GM19468 (cell line): Measurements from ENCODE around the gene CEACAM21.

Source experiments
- ATAC-seq: cut with Tn5 transposase; IDR thresholded peaks from one replicate; pipeline ENCODE4 v1.9.1; 2021; ENCODE audit warnings: mild to moderate bottlenecking, moderate library complexity, moderate number of reproducible peaks; ENCODE audit not compliant: unreplicated experiment; ENCODE audit errors: extremely low read depth

CEACAM21 gene

DNA sequence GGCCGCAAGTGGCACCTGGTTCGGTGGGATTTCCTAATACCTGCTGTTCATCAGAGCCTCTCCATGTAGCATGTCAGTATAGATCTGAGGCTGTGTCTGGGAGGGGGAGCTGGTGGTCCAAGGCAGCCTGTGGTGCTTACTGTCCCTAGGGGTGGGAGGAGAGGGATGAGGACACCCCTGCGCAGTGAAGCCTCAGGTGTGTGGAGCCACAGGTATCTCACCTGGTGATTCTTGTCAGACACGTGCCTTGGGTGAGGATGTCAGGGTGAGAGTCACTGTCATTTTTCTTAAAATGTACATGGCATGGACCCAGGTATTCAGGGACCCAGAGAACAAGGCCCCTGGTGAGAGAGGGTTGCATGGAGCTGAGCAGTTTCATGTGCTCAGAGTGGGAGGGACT lies 39.2 kb downstream of the CEACAM21 start:
- no peak for ATAC-seq

DNA sequence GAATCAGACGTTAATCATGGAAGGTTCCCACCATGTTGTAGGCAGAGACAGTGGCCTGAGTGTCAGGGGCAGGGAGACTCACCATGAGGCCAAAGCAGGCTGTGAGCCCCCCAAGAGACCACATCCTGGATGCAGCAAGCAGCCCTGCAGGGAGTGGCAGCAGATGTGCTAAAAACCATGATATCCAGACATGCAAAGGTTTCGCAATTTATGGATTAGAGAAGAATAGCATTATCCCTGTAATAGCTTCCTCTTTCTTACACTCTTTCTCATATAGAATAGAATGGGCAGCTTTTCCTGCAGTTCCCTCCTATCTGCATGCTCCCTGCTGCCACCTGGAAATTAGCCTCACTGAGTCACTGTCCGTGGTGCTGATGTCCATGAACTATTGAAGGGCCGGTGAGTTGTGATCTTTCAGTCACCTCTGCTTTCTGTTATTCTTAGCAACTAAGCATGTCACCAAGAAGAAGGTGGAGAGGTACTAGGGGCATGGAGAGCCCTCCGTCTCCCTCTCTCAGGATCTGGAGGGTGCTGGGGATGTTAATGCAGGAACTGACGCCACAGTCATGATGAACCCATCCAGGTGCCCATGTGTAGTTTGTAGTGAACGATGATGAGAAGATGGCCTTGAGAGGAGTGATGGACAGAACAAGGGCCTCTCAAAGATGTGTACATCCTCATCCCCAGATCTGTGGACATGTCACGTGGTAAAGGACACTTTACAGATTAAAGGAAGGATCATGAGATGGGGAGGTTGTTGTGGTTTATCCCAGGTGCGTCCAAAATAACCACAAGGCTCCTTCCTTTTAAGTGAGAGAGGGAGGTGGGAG lies 41.0 kb downstream of the CEACAM21 start:
- no peak for ATAC-seq

GRCh38 chr19:41617941-41618730 lies 42.2 kb downstream of the CEACAM21 start:
- no peak for ATAC-seq

GRCh38 chr19:41619018-41619556 lies 43.1 kb downstream of the CEACAM21 start:
- ATAC-seq = no peak

- ATAC-seq = no peak
Measured at GRCh38 chr19:41620171-41620570, 44.2 kb downstream of the CEACAM21 start.

- ATAC-seq = no peak
Measured at GRCh38 chr19:41621226-41621625, 45.3 kb downstream of the CEACAM21 start.

DNA sequence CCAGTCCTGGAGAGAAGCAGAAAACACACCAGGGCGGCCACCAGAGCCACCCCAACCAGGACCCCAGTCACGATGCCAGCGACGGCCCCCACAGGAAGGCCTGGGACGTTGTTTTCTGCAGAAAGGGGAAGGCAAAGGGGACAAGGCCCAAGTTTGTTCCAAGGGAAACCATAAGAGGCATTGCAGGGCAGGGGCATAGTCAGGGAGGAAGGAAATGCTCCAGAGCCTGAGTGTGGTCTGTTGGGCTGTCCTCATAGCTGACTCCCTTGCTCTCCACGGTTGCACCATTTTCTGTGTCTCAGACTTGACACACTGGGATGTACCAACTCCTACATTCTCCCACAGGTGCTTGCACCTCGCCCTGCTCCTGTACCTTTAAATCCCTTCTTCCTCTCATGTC lies 45.7 kb downstream of the CEACAM21 start:
- no peak for ATAC-seq

GRCh38 chr19:41623360-41623759 lies 47.4 kb downstream of the CEACAM21 start:
- ATAC-seq = no peak

DNA sequence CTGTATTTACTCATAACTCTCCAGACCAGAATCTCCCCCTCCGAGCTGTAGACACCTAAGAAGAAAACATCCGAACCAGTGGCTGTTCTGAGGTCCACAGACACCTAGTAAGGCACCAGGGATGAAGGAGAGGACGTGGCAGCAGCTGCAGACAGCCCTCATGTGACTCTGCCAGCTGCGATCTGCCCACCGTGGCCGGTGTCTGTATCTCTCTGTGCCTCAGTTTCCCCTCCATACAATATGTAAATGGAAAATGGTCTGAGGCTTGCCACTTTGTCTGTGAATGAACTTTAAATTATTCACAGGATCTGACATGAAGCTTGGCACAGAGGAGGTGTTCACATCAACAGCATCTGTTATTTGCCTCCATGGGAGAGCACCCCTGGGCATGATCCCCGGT lies 48.5 kb downstream of the CEACAM21 start:
- no peak for ATAC-seq

GRCh38 chr19:41624937-41625336 lies 49.0 kb downstream of the CEACAM21 start:
- no peak for ATAC-seq

- ATAC-seq = no peak
Measured at GRCh38 chr19:41626278-41626677, 50.3 kb downstream of the CEACAM21 start.

DNA sequence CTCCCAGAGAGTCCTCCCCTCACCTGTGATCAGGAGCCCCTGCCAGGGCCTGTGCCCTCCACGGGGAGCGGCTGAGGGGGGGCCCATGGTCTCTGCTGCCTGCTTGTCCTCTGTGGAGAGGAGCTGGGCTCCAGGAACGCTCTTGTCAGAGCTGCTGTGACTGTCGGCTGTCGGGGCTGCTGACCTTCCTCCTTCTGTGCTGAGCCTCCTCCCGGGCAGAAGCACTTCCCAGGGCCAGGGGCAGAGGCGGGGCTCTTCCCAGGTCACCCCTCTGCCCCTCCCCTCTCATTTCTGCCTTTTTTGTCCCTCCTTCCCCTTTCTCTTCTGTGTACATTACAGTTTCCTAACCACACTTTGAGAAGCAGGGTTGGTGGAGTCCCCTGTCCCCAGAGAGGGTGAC lies 50.9 kb downstream of the CEACAM21 start, which contains the start of gene CEACAM4:
Gene CEACAM4 (minus strand): TSS at position 198 of the 400 bp plus-strand sequence. CDS start 111 bp downstream, at position 87.
- no peak for ATAC-seq

DNA sequence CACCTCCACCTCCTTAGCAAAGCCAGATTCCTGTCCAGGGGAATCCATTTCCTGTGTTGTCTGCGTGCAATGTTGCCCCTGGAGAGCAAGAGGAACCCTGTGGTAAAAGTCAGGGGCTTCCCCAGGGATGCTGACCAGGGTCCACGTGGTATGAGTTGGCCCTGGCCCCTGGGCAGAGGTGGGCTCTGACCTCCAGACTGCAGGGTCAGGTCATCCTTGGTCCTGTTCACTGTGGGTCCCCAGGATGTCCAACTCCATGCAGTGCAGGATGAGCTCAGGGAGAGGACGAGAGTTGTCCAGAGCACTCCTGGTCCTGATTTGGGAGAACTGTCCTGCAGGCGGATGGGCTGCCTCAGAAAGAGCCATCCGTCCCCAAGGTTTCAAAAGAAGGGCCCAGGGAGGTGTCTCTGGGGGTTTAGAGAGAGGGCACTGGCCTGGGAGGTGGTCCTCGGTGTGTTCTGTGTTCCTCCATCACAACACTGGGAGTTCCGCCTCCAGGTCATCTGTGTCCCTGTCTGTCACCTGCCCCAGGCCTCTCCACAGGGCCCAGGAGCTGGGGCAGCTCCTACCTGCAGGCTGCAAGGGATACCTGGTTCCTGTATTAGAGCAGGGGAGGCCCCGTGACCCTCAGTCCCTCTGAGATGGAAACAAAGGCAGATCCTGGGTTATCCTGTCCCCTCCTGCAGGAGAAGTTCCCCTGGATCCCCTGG lies 52.2 kb downstream of the CEACAM21 start:
- no peak for ATAC-seq
